ENCODE measurements around the gene SERPING1. TPM values are rescaled to one million over a fixed set of nuclear protein-coding genes. Genes with fewer than 3 reads are reported as not detected.

The SERPING1 gene
- total and polyA plus RNA-seq, 2 donors (not counting 3 experiments of a cell fraction or from before 2014, with no cell fraction given): 0.30 TPM; not detected in 1

DNA sequence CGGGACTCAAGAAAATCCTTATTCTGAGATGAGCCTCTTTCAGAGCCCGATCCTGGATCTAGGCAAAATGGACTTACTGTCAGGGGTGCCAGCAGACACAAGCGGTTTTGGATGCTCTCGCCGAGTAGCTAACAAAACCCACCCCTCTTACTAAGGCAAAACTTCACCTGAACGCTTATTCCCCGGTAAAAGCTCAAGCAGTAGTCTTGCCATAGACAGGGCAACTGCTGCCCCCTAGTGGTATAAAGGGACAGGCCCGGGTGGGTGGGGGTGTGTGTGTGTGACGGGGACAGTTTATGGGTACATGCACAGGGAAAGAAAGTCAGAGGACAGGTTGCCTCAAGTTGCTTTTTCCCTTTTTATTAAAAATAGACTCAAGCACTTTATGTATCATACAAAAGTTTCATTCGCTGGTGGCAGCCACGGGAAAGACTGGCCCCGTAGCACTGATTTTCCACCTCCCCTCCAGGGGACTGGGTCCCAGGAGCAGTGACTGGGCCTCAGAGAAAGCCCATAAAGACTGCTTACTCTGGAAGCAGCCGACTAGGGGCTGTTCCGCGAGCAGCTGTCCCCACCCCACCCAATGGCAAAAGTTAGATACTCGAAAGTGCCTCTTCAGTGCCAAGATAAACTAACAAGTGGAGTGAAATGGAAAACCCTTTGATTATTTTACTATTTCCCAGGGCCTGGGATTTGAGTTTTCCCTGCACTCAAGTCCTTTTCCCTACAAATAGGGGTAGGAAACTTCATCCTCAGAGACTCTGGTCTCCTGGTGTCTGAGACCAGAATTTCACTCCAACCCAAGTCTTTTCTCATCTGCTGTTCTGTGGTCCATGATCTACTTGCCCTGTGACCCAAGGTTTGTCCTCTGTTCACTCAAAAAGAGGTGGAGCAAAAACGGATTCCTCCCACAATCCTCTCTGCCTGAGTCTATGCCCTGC is 47.5 kb downstream of the SERPING1 start:
- no peak overlapping the region for H3K4me3 ChIP-seq (replicated peaks in 1 of 3; ENCODE audit: insufficient read depth in 1 of 3, low read depth in 1 of 3, low read length in 3 of 3)
- H3K27me3 ChIP-seq (ENCODE audit: control insufficient read depth in 2 of 2, insufficient read depth in 2 of 2, low read length in 2 of 2): peaks cover 38 to 44% of the 10 kb centered on the region in 2 experiments
- H3K79me2 ChIP-seq (ENCODE audit: control insufficient read depth, insufficient read depth, low read length): peaks cover 4% of the 10 kb centered on the region
- no peaks in the 10 kb centered on the region for H3K9me3 ChIP-seq (replicated peaks; ENCODE audit: control insufficient read depth, insufficient read depth, low read length)
- H3K9me1 ChIP-seq (replicated peaks; ENCODE audit: control insufficient read depth, extremely low read depth, insufficient read depth, low read length): no peaks in the 10 kb centered on the region
- POLR2A ChIA-PET: no interaction called here
- H3K4me1 ChIP-seq (ENCODE audit: control insufficient read depth, extremely low read depth, insufficient read depth, low read length): peaks cover 14% of the 10 kb centered on the region
- H3K9ac ChIP-seq (replicated peaks; ENCODE audit: extremely low read depth, insufficient read depth, low read length): no peak overlapping the region
- H2AFZ ChIP-seq (ENCODE audit: low read depth, low read length): no peak overlapping the region
- CTCF ChIA-PET: interaction anchor here (0.5 to 5.1 kb wide), 39 partner anchors 9 to 299 kb away, joined by 3 to 126 read pairs (median 5); partner anchors contain the start of genes MED19, RTN4RL2, SELENOH and SLC43A1
- dilution Hi-C loops (cut with MboI; ENCODE audit: extremely low pct_ligation_motif_present, low sequenced_read_pairs): no loop called here
- H3K4me2 ChIP-seq (ENCODE audit: insufficient read depth, low read length): no peak overlapping the region
- TF ChIP-seq GATA2 (IDR thresholded peaks at IDR 0.05; ENCODE audit: insufficient read depth, insufficient read length, low read depth, low read length) (no peak), JUN (IDR thresholded peaks at IDR 0.05; ENCODE audit: borderline replicate concordance, insufficient read depth, insufficient read length, low read depth) (no peak), POLR2AphosphoS5 (IDR thresholded peaks at IDR 0.05; ENCODE audit: insufficient read depth, low read depth, low read length) (peak; percentile 41), FOS (IDR thresholded peaks at IDR 0.05; ENCODE audit: borderline replicate concordance, insufficient read depth, low read length) (no peak)
- TF ChIP-seq, protein P1, sequence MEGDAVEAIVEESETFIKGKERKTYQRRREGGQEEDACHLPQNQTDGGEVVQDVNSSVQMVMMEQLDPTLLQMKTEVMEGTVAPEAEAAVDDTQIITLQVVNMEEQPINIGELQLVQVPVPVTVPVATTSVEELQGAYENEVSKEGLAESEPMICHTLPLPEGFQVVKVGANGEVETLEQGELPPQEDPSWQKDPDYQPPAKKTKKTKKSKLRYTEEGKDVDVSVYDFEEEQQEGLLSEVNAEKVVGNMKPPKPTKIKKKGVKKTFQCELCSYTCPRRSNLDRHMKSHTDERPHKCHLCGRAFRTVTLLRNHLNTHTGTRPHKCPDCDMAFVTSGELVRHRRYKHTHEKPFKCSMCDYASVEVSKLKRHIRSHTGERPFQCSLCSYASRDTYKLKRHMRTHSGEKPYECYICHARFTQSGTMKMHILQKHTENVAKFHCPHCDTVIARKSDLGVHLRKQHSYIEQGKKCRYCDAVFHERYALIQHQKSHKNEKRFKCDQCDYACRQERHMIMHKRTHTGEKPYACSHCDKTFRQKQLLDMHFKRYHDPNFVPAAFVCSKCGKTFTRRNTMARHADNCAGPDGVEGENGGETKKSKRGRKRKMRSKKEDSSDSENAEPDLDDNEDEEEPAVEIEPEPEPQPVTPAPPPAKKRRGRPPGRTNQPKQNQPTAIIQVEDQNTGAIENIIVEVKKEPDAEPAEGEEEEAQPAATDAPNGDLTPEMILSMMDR (IDR thresholded peaks at IDR 0.05; ENCODE audit: extremely low read depth in 1 of 2, insufficient read depth in 1 of 2, low read depth in 1 of 2, low read length in 2 of 2): peak; percentile 78 to 86
- peak; percentile 87 for FAIRE-seq
- BruUV-seq (replicated peaks): no TSS peak
- no peaks in the 10 kb centered on the region for H4K20me1 ChIP-seq (replicated peaks; ENCODE audit: control insufficient read depth, extremely low read depth, insufficient read depth, low read length)
- H3K36me3 ChIP-seq (ENCODE audit: control insufficient read depth in 2 of 2, extremely low read depth in 1 of 2, insufficient read depth in 2 of 2, low read length in 2 of 2): no peaks in the 10 kb centered on the region
- intact Hi-C loops (cut with micrococcal nuclease): loop anchor here (1.0 to 5.0 kb wide), 2 partner anchors 188 to 318 kb away; no protein-coding TSS in a partner anchor
- peak; percentile 68 for DNase-seq (ENCODE audit: low read depth, low spot score)
- H3K27ac ChIP-seq (ENCODE audit: insufficient read depth, low read depth, low read length): no peak overlapping the region

Measured in endothelial cell of umbilical vein (primary cell).